Measurements from ENCODE around the gene PRMT2.

The PRMT2 gene

DNA sequence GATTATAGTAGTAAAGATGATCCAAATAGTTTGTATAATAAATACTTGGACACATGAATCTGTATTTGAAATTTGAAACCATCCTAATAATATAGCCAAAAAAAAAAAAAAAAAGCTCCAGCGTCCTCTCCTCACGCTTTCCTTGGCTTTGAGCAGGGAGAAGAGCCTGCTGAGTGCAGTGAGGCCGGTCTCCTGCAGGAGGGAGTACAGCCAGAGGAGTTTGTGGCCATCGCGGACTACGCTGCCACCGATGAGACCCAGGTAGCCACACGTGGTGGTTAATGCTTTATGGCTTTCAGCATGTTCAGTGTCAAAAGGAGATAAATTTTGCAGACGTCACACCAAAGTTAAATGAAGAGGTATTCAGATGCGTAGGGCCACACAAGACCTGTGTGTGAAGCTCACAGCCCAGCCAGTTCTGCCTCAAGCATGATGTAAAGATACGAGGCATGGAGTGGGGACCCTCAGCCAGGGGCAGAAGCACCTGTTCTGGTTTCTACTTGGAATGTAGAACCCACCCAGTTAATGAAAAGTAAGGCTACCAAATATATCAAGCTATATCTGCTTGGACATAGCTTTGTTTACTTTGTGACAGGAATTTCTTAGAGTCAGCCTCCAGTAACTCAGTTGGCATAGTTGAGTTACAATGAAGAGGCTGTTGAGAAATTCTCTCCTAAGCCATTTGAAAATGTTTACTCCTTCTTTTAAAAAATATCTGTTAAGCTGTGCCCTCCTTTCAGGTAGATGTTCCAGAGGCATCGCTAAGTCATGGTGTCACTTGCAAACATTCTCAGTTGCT lies 8.1 kb downstream of the PRMT2 start:
- DNase-seq (ENCODE audit: low read depth), result no peak

DNA sequence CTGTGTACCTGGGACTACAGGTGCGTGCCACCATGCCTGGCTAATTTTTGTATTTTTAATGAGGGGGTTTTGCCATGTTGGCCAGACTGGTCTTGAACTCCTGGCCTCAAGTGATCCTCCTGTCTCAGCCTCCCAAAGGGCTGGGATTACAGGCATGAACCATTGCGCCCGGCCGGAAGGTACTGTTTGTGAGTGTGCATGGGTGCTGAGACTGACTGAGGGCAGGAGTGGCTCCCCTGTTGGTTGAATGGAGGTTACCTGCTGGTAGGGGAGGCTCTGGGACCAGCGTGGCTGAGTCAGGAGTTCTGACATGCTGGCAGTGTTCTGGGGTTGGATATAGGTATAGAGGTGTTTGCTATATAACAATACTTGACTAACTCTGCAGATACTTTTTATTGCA lies 10.4 kb downstream of the PRMT2 start:
- no peak for DNase-seq (ENCODE audit: low read depth)

DNA sequence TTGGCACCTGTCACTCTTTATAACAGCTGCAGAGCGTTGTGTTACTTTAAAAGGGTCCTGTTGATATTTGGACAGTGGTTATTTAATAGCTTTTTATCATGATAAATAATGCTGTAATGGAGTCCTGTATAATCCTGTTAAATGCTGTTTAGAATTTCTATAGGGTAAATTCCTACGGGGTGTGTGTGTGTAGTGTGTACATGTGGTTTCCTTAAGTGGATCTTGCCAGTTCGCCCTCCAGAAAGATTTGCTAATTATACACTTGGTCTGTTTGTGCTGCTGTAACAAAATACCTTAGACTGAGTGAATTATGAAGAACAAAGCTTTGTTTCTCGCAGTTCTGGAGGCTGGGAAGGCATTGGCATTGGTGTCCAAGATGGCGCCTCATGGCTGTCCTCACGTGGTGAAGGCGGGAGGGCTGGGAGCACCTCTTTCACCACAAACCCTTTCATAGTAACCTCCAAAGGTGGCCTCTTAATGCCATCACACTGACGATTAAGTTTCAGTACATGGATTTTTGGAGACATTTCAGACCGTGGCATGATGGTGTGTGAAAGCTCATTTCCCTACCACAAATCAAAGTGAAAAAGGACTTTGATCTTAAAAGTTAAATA lies 11.2 kb downstream of the PRMT2 start:
- no peak for DNase-seq (ENCODE audit: low read depth)

DNA sequence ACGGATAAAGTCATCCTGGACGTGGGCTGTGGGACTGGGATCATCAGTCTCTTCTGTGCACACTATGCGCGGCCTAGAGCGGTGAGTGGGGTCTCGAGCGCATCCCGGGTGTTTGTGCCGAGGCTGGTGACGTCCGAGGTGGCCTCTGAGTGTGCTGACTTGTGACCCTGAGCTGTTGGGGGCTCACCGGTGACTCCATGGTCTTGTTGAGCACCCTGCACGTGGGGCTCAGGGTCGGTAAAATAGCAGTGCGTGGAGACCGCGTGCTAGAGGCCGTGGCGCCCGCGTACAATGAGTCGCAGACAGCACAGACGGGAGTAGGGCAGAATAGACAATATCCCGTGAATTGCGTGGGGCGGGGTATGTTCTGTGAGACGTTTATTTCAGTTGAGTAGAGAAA lies 13.1 kb downstream of the PRMT2 start:
- no peak for DNase-seq (ENCODE audit: low read depth)

DNA sequence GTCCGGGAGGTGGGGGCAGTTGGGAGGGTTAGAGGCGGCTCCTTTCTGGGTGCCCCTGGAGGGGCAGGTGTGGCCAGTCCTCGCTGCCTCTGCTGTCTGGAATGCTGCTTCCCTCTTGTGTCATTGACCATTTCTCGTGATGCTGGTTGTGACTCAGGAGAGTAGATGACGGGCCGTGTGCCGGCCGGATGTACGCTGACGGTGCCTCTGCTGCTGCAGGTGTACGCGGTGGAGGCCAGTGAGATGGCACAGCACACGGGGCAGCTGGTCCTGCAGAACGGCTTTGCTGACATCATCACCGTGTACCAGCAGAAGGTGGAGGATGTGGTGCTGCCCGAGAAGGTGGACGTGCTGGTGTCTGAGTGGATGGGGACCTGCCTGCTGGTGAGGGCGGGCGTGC lies 13.9 kb downstream of the PRMT2 start:
- no peak for DNase-seq (ENCODE audit: low read depth)

DNA sequence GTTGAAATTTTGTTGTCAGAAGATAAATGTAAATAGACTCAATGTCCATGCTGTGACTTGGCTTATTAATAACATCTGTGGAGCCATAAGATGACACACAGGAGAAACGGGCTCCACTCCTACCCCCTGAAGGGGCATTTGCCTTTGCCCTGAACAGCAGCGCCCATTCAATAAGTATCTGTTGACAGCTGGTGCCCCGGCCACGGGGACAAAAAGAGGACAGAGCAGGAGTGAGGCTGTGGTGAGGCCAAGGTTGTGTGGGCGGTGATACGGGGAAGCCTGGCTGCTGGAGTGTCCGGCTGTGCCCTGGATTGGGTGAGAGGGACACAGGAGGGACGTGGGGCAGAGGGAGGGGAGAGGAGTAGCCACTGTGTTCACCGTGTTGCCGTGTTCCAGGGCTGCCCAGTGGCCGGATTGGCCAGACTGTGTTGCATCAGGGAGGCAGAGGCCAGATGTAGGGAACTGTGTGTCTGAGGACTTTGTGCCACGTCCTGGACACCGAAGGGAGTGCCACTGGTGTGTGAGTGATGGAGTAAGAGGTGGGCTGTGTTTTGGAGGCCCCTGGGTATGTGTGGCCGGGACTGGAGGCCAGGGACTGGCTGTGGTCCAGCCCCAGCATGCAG lies 15.1 kb downstream of the PRMT2 start:
- DNase-seq (ENCODE audit: low read depth), result no peak

DNA sequence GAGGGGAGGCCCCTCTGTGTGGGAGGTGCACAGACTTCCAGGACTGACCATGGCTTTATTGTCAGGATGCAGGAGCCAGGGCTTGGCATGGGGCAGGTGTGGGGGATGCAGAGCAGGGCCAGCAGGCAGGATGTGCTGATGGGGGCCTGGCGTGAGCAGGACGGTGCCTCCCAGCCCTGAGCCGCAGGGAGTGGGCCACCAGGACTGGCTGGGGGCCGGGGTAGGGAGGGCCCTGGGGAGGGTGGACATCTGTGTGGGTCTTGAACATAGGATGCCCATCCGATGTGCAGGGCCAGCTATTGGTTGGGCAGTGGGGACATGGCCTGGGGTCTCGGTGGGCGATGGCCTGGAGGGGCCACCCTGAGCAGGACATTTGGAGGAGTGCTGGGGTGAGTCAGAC lies 15.6 kb downstream of the PRMT2 start:
- no peak for DNase-seq (ENCODE audit: low read depth)

DNA sequence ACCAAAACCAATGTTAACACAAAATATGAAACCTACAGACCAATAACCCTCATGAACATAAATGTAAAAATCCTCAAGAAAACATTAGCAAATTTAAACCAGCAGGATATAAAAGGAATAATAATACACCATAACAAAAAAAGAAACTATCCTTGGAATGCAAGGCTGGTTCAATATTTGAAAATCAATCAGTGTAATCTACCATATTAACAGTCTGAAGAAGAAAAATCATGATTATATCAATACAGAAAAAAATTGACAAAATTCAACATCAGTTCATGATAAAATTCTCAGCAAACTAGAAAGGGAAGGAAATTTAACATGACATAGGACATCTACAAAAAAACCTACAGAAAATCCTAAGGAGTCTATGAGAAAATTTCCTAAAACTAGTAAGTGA lies 19.8 kb downstream of the PRMT2 start:
- no peak for DNase-seq (ENCODE audit: low read depth)

DNA sequence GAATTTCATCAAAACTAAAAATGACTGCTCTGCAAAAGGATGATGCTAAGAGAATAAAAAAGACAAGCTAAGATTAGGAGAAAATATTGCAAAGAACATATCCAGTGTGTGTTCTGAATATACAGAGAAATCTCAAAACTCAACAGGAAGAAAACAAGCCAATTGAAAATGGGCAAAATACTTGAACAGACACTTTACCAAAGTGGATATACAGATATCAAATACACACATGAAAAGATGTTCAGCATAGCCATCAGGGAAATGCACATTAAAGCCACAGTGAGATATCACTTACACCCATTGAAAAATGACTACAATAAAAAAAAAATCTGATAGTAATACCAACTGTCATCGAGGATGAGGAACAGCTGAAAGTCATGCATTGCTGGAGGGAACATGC lies 21.3 kb downstream of the PRMT2 start:
- DNase-seq (ENCODE audit: low read depth), result no peak

DNA sequence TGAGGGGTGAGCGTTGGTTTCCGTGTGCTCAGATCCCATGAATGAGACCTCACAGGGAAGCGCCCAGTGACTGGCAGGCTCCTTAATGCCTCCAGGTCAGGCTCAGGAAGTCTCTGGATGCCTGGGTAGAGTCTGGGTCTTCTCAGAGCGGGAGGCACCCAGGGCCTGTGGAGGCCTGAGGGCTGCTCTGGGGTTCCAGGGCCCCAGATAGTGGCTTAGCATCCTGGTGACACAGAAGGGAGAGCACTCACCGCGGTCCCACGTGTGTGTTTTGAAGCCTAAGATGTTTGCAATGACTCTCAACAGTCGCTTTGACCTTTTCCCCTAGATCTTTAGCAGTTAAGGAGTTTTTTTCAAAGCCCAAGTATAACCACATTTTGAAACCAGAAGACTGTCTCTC lies 25.0 kb downstream of the PRMT2 start:
- DNase-seq (ENCODE audit: low read depth), result no peak

DNA sequence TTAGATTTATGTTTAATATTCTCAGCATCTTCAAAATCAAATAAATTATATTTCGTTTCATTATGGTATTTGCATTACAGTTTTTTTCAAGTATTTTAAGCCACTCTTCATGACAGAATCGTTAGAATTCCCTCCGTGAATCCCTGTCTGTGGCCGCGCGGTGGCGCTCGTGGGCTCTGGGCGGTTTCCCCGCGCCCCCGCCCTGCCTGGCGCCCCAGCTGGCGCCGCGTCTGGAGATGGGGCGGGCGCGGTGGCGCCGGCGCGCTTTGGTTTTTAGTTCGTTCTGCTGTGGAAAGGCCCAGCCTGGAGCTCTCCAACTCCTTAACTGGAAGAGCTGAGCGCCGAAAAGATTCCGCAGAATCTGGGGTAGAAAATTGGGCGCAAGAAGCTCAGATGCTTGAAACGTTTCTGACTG lies 25.7 kb downstream of the PRMT2 start:
- no peak for DNase-seq (ENCODE audit: low read depth)

DNA sequence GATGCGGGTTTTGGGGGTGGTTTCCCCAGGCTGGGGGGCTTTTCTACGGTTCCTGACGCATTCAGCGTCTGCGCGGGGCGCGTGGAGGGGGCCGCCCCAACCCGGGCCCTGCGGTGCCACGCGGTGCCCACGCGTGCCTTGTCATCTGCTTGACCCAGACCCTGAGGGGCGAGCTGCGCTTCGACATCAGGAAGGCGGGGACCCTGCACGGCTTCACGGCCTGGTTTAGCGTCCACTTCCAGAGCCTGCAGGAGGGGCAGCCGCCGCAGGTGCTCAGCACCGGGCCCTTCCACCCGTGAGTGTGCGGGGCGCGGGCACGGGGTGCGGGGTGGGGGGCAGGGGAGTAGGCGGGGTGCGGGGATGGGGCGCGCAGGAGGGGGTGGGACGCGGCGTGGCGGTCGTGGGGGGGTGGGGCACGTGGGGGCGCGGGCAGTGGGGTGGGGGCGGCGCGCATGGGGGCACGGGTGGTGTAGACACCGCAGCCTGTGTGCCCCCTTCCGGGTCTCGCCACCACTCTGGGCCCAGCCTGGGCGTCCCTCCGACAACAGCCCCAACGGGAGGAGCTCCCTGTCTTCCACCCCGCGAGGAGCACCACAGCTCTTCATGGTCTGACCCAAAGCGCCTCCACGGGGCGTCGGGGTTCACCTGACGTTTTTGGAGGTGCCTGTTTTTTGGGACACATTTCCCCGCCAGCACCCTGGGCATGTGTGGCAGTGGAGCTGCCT lies 26.3 kb downstream of the PRMT2 start:
- DNase-seq (ENCODE audit: low read depth), result no peak

DNA sequence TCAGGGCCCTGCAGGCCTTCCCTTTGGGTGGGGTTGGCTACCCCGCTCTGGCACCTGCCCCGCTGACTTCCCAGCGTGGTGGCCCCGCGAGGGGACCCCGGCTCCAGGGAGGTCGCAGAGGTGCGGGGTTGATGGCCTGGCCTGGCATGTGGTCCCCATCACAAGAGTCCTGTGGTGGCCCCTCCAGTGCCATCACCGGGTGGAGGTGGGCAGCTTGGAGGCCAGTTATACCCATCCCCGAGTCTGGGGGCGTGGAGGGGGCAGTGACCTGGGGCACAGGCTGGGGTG lies 26.8 kb downstream of the PRMT2 start:
- DNase-seq (ENCODE audit: low read depth), result no peak

DNA sequence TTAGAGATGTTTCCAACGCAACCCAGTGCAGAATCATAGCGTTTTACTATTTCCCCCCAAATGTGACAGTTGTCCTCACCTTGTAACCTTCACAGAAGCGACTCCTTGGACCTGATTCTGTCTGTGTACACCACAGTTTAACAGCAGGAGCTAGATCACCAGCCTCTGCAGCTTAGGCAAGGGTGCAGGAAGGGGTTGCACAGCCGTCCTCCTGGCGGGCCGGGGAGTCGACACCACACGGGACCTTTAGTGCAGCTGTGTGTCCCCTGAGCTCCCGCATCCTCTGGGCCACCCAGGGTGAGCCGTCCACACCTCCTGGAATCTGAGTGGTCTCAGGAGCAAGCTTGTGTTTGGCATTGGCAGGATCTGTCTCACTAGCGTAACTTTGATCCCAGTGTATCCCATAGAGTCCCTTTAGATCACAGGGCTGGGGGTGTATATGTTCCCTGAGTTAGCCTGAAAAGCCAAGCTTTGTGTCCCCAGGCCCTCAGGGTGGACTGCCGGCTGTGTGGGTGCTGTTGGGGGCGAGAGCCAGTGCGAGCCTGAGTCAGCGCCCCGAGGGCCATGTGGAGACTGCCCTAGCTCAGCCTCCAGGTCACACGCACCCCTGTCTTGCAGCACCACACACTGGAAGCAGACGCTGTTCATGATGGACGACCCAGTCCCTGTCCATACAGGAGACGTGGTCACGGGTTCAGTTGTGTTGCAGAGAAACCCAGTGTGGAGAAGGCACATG lies 27.5 kb downstream of the PRMT2 start:
- DNase-seq (ENCODE audit: low read depth), result no peak

DNA sequence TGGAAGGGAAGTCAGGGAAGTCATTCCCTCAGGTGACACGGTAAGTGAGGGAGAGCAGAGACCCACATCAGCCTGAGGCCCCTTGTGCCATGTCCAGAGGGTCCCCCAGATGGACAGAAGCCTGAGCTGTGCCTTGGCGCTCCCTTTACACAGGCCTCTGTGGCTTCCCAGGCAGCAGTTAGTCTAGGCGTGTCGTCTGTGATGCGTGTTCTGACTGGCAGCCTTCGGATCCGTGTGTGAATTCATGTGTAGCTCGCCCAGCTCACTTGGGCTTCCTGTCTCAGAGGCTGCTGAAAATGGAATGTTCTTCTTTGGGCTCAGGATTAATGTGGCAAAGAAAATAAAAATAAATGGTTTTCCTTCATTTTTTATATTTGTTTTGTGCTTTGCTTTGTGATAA lies 28.3 kb downstream of the PRMT2 start:
- no peak for DNase-seq (ENCODE audit: low read depth)

DNA sequence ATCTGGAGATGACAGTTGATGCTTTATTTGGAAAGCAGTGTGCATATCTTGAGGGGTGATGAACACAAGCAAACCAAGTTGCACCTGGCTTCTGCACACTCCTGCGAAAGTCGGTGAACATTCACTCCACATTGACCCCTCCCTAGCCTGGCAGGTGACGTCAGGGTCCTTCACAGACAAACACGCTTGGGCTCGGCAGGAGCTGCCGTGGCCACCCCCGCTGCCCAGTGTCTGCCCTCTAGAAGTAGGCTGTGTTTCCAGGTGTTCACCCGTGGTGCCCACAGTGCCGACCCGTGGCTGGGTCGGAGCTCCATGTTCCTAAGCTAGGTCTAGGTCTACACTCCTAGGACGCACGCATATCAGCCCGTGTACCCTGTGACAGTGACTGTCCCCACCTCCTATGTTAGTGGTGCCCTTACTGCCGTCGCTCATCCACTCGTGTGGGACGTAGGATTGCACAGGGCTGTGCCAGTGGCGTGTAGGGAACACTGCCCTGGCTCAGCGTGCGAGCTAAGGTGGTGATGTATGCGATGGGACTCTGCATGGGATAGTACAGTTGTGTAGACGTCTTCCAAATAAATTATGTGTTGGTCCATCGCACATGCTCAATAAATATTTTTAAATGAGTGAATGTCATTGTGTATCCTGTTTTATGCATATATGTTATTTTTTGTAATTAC lies 29.0 kb downstream of the PRMT2 start:
- DNase-seq (ENCODE audit: low read depth), result no peak

DNA sequence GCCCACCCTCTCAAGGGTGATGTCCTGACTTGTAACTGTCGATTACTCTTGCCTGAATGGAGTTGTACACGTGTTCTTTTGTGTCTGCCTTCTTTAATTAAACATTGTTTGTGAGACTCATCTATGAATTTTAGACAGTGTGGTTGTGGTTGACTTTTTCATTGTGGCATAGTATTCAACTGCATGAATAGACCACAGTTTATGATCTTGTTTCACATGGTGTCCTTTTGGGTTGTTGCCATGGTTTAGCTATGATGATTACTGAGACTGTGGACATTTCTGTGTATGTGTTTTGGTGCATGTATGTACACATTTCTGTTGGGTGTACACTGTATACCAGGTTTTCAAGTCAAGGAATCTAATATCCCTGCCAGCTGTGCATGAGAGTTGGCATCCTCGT lies 30.1 kb downstream of the PRMT2 start:
- DNase-seq (ENCODE audit: low read depth), result no peak

DNA sequence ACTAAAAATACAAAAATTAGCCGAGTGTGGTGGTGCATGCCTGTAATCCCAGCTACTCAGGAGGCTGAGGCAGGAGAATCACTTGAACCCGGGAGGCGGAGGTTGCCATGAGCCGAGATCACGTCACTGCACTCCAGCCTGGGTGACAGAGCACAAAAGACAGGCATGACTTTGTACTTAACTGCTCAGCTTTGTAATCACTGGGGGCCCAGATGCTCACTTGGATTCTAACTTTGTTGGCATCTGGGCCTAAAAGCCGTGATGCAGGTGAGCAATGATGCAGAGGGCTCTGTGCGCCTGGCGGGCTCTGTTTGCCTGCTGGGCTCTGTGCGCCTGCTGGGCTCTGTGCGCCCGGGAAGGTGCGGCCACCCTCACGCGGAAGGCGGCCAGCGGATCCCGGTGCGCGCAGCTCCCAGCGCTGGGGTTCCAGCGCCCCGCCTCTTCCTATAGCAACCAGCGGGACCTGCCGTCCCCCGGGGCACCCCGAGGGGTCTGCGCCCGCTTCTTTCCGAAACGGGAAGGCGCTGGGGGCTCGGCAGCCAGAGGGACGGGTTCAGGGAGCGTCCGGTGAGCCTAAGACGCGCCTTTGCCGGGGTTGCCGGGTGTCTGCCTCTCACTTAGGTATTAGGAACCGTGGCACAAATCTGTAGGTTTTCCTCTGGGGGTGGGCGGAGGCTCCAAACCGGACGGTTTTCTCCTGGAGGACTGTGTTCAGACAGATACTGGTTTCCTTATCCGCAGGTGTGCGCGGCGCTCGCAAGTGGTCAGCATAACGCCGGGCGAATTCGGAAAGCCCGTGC lies 31.7 kb downstream of the PRMT2 start:
- peak; percentile 15 for DNase-seq (ENCODE audit: low read depth)

DNA sequence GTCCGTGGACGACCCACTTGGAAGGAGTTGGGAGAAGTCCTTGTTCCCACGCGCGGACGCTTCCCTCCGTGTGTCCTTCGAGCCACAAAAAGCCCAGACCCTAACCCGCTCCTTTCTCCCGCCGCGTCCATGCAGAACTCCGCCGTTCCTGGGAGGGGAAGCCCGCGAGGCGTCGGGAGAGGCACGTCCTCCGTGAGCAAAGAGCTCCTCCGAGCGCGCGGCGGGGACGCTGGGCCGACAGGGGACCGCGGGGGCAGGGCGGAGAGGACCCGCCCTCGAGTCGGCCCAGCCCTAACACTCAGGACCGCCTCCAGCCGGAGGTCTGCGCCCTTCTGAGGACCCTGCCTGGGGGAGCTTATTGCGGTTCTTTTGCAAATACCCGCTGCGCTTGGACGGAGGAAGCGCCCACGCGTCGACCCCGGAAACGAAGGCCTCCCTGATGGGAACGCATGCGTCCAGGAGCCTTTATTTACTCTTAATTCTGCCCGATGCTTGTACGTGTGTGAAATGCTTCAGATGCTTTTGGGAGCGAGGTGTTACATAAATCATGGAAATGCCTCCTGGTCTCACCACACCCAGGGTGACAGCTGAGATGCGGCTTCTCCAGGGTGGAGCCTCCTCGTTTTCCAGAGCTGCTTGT lies 32.4 kb downstream of the PRMT2 start:
- DNase-seq (ENCODE audit: low read depth), result no peak

DNA sequence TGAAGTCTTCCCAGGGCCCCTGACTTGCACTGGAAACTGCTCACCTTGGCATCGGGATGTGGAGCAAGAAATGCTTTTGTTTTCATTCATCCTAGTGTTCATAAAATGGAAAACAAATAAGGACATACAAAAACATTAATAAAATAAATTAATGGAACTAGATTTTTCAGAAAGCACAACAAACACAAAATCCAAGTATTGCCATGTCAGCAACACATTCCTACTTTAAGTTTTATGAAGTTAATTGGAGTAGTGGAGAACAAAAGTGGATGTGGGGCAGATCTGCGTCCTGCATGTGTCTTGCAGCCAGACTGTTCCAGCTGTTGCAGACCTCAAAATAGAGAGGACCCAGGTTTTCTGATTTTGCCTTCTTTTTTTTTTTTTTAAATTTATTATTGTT lies 32.9 kb downstream of the PRMT2 start:
- no peak for DNase-seq (ENCODE audit: low read depth)
